GM20000 (cell line): ENCODE results near the gene OPN5.

Experiments
- DNase-seq: peaks from one replicate; pipeline ENCODE4 v3.0.0; 2012; ENCODE audit warnings: low spot score
- CTCF ChIP-seq: IDR thresholded peaks from 2 replicates; pipeline ENCODE4 v1.5.1; 2012; ENCODE audit warnings: mild to moderate bottlenecking, control low read depth; ENCODE audit errors: extremely low read depth, missing control alignments

OPN5 gene

GRCh38 chr6:47789553-47789952, 7.7 kb downstream of the OPN5 start:
- no peak for DNase-seq

DNA sequence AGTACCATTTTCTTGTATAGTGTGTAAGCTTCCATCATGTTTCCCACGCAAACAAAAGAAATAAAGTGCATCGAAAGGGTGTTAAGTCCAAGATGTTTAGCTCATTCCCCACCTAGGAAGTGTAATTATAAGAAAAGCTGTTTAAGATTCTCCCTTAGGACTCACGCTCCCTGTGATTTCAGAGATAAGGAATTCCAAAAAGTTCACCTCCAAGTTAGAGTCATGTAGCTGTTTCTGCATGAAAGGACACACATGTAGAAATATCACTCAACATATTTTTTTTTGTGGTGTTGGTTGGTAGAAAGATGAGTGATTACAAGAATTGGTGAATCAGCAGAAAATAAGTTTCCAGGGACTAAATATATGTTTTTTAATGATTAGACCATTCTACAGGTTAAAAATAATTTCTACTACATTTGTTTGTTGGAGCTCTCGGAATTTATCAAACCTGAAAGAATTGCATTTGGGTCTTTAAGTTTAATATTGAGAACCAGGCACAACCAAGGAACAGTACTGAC, 10.4 kb downstream of the OPN5 start:
- TF ChIP-seq CTCF = no peak
- no peak for DNase-seq

More at GRCh38 chr6:47789553-47789952, 7.7 kb downstream of the OPN5 start:
- TF ChIP-seq CTCF = no peak

GRCh38 chr6:47794577-47795135, 12.8 kb downstream of the OPN5 start:
- no peak for DNase-seq
- TF ChIP-seq CTCF = no peak

DNA sequence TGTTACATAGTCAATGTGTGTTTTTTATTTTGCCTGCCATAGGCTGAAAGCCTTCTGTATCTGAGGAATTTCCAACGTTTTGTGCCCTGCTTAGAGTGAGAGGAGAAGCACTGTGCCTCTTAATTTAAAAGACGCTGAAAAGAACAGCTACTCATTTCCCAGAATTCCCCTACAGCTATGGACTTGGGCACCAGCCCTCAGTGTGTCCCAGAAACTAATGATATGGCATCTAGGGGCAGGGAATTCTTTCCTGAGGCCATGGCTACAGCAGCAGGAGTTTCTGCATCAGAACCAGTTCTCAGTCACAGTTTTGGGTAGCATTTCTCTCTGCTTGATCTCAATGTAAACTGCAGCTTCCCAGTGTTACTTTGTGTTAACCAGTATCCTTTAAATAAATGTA, 20.2 kb downstream of the OPN5 start:
- no peak for TF ChIP-seq CTCF
- DNase-seq = no peak

- no peak for TF ChIP-seq CTCF
Observed at GRCh38 chr6:47804821-47805220, 23.0 kb downstream of the OPN5 start.

DNA sequence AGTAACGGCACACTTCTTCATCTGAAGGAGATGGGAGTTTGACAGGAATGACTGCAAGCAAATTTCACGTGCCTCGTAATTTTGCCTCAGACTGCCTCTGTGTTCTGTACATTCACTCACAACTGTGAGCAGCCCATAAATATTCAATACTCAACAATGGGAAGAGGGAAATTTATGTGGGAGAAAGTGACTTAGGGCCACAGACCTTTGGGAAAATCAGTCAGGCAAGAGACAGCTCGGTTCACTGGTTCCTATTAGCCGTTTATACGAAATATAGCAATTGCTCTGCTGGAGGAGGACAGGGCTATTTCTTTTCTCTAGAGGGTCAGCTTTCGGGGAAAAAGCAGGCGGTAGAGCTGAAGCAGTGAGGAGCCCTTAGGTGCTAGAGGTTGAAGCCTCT, 28.0 kb downstream of the OPN5 start:
- DNase-seq = no peak
- no peak for TF ChIP-seq CTCF

More at GRCh38 chr6:47804821-47805220, 23.0 kb downstream of the OPN5 start:
- DNase-seq = no peak

DNA sequence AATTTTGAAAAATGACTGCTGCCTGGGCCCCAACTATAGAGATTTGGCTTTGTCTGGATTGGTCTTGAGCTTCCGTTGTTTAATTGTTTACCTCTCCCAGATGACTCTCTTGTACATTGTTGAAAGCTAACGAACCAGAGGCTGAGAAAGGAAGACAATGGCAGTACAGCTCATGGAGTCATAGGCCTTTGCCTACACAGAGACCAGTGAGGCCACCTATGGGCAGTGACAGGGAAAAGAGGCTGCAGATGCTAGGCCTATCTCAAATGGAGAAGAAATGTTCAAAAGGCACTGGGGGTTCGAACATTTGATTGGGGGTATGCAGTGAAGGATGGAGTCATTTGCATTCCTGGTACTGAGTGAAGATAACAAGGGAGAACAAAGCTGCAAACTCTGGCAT, 29.1 kb downstream of the OPN5 start:
- no peak for TF ChIP-seq CTCF
- no peak for DNase-seq
